NCI-H82 treated with DMSO at 0.1 percent for 48 hours (cell line): ENCODE data around the gene MSI2.

ENCODE experiments used
- DNase-seq: peaks from one replicate; lab custom pipeline; 2025; ENCODE audit not compliant: unreplicated experiment; lab: John Stamatoyannopoulos, UW

The MSI2 gene

DNA sequence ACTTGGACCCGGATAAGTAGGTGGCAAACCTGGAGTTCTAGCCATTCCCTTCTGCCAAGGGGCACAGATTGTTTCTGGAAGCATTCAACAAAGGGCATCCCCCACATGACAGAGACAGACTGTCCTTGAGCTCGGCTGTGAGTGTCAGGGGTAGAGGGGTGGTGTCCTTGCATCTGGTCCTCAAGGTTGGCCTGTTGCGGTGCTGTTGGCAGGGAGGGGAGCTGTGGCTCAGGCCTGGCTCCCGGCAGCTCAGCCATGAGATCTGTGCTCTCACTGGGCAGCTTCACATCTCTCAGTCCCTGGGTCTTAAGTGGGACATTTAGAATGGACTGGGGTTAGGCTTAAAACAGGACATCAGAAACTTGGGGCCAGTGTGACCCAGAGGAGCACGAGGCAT is 468.4 kb downstream of the MSI2 start:
- no peak for DNase-seq

DNA sequence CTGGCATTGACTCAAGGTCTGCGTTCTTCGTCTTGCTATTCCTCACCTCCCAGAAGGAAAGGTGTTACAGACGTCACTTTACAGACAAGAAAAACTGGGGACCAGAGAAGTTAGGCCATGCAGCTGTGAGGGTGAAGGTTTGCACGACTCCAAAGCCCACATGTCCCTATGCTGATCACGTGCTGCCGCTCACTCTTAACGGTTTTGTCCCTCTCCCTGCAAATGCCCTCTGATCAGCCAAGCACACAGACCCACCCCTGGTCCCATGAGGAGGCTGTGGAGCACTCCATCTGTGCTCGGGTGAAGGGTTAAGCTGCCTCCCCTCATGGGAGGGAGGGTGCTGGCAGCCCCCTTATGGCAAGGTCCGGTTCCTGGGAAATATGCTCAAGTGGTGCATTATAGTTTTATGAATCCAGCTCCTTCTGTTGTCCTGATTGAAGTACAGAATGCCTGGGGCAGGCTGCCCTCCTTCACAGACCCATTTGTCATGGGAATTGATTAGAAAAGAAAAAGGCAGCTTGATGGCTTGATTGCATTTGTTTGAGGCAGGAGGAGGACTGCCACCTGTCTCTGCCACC is 470.0 kb downstream of the MSI2 start:
- DNase-seq, result peak; percentile 38

DNA sequence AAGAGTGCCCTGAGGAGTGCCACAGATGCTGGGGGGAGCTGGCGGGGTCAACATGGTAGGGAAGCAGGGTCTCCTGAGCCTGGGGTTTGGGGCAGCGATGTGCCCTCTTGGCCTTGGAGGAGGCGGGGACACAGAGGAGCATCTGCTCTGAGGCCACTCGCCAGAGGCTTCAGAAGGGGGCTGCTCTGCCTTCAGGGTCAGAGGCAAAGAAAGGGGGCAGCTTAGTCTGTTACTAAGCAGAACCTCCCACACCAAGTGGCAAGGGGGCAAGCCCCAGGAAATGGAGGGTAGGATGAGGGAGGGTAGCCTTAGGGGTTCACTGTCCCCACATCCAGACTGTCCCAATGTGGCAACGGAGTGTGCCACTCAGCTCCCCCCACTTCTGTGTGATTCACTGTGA is 470.5 kb downstream of the MSI2 start:
- no peak for DNase-seq

DNA sequence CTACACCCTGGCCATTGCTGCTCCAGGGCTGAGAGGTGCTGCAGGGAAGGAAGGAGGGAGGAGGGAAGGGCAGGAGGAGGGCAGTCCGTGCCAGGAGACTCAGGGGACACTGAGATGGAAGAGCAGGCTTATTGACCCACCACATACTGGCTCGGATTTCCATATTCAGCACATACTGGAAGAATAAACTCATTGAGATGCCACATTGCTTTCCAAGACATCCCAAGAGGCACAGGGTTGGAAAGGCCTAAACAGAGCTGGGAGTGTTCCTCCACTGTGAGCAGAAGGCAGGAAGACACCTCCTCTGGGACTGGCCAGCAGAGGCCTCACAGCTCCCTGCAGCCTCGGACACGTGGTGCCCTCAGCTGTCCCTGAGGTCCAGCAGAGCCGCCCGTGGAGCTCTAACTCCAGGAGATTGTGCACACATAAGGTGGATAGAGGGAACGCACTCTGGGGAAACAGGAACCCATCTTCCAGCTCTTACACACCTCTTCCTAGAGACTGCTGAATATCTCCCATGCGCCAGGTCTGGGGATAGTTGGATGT is 471.4 kb downstream of the MSI2 start:
- no peak for DNase-seq

DNA sequence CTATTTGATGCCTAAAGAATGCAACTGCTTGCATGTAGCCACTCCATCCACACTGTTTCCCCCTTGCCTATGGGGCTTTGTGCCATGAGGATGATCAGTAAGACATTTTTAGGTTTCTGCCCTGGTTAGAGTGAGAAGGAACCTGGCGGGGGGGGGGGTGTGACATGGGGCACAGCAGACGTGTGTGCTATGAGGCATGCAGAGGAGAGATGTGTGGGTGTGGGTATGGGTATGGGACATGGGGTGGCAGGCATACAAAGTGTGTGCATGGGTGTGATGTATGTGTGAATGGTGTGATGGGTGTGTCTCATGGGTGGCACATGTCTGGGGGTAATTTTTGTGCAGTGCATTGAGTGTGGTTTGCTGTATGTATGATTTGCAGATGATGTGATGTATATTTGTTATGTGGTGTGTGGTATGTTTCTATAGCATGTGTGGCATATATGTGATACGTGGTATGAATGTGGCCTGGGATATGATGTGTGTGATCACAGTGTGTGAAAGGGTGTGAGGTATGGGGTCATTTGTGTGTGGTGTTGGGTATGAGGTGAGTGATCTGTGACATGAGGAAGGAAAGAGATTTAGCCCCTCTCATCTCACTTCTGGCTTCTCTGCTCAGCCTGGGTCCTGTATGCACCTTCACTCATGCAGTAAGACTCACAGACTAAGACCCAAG is 473.8 kb downstream of the MSI2 start:
- no peak for DNase-seq

DNA sequence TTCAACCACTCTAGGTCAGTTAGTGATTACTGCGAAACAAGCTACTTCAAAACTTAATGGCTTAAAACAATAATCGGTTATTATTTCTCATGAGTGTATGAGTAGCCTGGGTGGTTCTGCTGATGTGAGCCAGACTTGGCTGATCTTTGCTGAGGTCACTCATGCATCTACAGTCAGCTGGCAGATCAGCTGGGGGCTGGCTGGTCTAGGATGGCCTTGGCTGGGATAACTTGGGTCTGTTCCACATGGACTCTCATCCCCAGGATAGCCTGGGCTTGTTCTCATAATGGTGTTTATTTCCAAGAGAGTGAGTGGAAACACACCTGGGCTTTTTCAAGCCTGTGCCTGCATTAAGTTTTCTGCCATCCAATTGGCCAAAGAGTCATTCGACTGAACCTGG is 475.7 kb downstream of the MSI2 start:
- DNase-seq, result no peak

DNA sequence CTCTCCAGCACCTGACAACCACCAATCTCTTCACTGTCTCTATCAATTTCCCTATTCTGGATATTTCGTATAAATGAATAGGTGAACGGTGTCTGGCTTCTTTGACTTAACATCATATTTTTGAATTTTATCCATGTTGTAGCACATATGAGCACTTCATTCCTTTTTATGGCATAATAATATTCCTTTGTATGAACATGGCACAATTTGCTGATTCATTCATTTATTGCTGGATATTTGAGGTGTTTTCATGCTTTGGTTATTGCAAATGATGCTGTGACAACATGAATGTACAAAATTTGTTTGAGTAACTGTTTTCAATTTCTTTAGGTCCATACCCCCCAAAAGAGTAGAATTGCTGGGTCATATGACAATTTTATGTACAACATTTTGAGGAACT is 476.8 kb downstream of the MSI2 start:
- no peak for DNase-seq
